GM19239 (cell line): Measurements from ENCODE around the gene TENM3.

Experiments used
- DNase-seq: peaks from one replicate; pipeline ENCODE4 v3.0.0; 2011; ENCODE audit warnings: low spot score; ENCODE audit not compliant: insufficient read length
- FAIRE-seq: peaks from 2 replicates; lab custom pipeline; 2011; peaks lifted over from hg19 to GRCh38; lab: Jason Lieb, UNC

TENM3 gene

DNA sequence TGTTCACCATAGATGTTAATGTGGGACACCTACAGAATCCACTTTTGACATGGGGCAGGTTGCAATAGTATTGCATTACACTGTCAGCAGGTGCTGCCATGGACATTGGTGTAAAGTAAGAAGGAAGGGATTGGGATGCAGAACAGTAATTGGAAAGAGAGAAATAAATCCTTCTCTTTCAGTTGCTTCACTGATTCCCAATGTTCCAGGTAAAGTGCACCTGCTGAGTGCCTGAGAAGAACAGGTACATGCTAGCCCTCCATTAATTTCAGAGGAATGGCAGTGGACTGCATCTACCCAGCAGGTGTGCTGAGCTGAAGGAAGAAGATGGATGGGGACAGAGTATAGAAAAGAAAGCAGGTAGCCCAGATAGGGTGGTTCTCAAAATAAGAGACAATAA is 248.5 kb downstream of the TENM3 start:
- FAIRE-seq (no peak), DNase-seq (no peak)

DNA sequence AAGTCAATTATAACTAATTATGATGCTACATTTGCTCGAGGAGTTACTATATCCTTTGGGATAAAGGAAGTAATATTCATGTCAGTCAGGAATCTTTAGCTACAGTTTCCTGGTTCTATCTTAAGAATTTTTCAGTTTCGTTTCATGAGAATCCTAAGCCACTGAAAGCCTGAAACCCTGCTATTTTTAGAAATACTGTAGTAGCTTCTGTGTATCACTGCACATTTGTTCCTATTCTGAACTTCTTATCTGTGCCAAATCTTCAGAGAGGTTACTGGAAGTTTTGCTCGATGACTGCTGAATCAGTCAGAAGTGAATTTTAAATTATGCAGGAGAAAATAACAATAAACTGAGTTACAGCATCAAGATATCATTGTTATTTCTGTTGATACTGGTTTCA is 249.2 kb downstream of the TENM3 start:
- FAIRE-seq (peak; percentile 37), DNase-seq (no peak)

DNA sequence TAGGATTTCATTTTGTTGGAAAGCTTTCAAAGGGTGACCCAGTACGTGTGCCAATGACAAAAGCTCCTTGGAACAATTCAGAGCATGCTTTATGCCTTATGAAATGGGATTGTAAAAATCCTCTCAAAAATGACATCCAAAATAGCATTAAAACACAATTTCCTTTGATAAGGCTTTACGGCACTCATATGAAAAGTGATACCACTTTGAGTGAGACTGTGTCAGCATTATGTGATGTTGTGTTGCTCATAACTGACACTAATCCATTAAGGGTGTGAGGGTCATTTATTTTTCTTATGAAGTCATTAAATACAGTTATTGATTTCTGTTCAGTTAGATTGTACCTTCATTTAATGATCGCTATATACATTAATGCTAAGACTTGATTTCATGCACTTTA is 250.2 kb downstream of the TENM3 start:
- no peak for FAIRE-seq
- DNase-seq, result no peak

DNA sequence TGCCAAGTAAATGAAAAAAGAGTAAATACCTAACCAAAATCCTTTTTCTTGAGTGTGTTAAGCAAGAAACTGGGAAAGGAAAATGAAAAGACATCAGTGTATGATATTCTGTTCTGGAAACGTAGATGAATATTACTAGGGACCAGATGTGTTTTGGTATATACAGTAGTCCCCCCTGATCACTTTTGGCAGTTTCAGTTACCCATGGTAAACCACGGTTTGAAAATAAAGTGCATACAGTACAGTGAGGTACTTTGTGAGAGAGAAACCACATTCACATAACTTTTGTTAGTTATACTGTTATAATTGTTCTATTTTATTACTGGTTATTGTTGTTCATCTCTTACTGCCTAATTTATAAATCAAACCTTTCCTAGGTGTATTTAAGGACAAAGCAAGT is 250.9 kb downstream of the TENM3 start:
- FAIRE-seq (peak; percentile 68), DNase-seq (no peak)

DNA sequence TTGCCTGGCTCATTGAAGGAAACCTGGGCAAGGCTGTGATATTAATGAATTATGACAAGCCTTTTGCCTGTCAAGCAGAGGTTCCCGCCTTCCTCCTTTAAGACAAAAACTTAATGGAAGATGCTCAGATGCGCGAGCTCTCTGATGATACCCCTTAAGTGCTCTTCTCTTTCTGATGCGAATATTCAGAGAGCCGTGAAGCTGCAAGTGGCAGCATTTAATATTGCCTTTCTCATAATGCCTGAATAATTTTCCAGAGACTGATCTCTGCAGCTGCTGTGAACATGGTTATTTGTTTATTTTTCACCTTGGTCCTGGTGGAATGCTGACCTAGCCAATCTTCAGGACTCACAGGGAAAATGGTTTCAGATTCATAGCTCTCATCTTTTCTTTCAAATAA is 251.8 kb downstream of the TENM3 start:
- DNase-seq (no peak), FAIRE-seq (no peak)

DNA sequence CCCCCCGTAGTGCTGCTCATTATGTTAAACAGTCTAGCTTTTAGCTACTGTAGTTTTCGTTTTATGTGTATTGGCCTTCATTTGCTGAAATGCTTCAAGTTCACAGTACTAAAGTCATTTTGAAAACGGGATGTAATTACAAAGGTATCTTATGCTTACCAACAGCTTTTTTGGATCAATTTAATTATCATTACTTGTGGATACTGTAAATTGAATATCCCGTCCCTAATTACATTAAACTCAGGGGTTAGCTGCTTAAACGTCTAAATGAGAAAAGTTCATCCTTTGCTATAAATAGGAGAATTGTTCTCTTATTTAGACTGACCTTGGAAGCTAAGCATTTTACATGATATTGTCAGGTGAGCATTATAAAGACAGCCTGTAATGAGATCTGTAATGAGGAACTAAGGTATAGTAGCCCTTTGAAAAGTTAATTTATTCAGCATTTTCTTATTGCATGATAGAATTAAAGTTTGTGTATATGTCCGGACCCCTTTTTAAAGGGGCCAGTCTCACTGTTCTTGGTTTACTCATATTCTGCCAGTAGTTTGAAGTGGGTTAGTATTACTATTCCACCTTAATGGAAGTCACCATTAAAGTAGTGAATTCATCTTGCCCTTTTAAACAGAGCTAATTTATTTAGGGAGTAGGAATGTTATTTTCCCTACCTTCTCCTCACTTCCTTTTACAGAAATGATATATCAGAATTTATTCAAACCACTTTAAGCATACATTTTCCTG is 252.6 kb downstream of the TENM3 start:
- no peak for FAIRE-seq
- no peak for DNase-seq

DNA sequence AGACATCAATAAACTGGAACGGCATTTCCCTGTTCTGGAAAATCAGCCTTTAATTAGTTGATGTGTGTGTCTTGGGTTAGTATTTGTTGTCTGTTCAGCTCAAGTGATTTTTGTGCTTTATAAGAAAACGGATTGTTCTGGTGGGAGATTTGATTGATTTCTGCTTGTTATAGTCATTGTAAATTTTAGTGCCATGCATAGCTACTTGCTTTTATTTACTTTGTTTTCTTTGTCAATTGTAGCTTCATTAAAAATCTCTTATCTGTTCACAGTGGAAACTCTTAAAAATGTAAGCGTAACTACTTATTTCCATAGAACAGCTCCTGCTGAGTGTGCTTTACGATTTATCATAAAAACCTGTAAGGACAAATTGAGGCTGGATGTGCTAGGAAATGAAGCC is 253.2 kb downstream of the TENM3 start:
- no peak for DNase-seq
- FAIRE-seq, result no peak

DNA sequence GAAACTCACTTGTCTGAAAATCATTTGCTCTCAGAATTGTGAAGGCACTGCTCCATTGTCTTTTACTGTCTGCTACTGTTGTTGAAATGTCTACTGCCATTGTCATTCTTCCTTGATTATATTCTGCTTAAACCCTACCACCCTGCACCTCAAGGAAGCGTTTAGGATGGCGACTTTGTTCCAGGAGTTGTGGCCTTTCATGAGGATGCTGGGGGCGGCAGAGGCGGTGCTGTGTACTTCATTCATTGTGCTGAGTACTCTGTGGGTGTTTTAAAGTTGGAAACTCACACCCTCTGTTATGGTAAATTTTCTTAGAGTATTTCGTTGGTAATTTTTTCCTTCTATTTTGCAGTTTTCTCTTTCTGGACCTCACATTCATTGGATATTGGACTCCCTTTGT is 258.9 kb downstream of the TENM3 start:
- DNase-seq (no peak), FAIRE-seq (no peak)

DNA sequence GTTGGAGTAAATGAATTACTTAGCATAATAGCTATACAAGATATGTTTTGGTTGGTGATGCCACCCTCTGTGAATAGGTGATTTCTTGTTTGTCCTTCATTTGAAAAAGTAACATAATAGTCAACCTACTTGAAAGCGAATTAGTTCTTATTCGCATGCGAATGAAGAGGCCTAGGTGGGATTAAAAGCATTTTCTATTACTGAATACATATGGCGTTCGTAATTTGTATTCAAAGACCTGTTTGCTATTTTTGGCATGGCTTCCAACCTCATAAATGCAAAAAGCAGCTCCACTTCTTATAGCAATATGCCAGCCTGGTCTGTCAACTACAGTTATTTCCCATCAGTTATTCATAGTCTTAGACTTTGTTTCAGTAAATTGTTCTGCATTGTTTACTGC is 261.3 kb downstream of the TENM3 start:
- no peak for DNase-seq
- FAIRE-seq, result no peak

DNA sequence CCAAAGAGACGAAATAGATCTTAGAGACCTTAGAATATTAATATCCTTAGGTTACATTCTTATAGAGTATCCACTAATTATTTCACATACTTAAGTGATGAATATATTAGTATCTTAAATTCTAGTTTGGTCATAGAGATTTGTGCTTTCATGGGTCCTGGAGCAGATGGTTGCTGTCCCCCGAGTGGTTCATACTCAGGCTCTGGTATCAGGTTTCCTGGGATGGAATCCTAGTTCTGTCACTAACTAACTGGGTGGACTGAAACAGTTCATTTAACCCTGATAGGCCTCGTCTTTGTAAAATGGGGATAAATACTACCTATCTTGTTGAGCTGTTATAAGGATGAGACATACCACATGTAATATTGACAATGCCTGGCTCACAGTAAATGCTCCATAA is 264.6 kb downstream of the TENM3 start:
- FAIRE-seq (no peak), DNase-seq (no peak)

DNA sequence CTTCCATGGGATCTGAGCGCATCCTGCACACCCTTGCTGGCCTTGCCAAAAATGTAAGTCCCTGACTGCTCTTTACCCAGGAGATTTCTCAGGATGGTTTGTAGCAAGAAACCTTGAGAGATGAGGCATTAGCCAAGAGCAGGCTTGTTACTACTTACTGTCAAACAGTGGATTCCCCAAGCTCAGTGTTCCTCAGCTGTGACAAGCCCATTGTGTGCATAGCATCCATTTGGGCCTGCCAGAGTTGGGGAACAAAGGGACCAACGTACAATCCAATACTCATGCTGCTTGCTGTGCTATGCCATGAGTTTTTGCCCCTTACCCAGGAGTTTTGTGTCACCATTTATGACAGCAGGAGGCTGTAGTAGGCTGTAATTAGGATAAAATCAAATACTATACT is 267.6 kb downstream of the TENM3 start:
- DNase-seq (no peak), FAIRE-seq (no peak)

DNA sequence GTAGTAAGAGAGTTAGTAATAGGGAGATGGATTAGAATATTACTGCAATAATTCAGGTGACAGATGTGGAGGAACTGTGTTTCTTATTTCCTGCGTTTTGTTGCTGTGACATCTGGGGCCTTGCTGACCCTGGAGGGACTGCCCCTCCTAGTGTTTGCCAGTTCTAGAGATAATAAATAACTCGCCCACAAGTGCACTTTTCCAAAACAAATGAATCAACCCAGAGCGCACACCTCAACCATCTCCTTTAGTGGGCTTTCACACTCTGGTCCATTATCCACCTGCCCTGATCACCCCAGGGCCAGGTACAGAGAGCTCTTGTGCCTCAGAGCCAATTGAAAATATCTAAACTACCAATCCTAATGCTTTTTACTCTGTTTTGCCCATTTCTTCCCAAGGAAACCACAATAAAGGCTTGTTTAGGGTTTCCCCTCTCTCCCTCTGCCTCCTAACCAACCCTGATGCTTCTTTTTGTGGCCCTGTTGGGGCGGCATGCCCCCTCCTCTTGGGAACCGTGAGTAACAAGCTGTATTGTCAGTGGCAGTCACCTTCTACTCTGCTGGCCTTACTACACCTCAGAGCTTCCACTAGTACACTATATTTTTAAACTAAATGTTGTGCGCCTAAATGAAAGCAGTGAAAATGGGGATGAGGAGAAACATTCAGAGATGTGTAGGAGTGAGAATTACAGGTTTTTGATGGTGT is 270.5 kb downstream of the TENM3 start:
- DNase-seq (no peak), FAIRE-seq (peak; percentile 52)

DNA sequence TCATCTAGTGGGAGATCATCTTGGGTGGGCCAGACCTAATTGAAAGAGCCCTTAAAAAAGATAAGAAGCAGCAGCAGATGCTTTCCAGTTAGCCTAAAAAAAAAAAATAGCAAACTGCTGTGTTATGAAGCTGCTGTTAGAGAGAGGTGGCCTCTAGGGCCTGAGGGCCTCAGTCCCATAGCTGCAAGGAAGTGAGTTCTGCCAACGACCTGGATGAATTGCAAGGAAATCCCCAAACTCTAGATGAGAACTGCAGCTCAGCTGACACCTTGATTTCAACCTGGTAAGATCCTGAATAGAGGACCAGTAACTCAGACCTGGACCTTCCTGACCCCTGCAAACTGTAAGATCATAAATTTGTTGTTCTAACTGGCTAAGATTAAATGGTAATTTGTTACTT is 275.2 kb downstream of the TENM3 start:
- DNase-seq (no peak), FAIRE-seq (no peak)

DNA sequence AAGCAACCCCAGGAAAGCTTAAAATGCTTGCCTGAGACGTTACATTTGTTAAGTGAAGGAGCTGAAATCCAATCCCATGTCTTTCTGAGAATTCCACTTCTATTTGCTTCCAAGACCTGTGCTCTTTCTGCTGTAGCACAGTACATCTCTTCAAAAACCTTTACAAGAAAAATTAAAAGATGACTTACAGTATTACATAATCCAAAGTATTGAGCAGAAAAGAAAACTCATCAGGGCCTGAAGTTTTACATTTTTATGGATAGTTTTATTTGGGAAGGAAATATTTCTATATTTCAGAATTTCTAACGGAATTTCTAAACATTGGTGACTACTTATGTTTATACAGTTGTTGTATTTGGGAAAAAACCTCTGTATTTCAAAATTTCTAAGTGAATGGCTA is 276.3 kb downstream of the TENM3 start:
- DNase-seq, result no peak
- FAIRE-seq, result no peak

DNA sequence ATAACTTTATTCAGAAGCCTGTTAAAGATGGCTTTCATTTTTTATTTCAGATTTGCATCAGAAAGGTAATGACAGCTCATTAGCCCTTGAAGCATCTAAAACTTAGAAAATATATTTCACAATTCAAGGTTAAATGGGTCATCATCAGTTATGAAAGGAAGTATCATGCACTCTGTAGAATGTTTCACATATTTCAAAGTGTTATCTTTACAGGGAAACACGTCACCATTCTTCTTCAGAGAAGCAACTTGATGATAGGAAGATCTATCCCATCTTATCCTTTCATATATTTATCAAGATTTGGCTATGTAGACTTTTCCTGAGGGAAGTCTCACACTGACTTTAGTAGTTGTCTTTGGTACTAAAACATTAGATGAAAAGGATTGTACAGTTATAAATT is 277.8 kb downstream of the TENM3 start:
- DNase-seq, result no peak
- FAIRE-seq, result no peak

DNA sequence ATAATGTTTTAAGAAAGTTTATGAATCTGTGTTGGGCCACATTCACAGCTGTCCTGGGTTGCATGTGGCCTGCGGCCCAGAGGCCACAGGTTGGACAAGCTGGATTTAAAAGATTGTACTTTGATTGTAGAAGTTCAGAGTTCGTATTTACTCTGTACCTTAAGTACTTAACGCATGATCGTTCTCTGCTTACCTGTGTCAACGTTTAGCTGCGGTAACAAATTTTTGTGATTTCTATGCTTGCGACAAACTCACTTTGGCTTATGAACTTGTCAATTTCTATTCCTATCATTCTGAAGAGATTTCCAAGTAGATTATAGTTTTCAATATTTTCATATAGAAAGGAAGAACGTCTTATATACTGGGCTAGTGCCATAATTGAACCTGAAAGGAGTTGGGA is 285.6 kb downstream of the TENM3 start:
- DNase-seq, result no peak
- no peak for FAIRE-seq

DNA sequence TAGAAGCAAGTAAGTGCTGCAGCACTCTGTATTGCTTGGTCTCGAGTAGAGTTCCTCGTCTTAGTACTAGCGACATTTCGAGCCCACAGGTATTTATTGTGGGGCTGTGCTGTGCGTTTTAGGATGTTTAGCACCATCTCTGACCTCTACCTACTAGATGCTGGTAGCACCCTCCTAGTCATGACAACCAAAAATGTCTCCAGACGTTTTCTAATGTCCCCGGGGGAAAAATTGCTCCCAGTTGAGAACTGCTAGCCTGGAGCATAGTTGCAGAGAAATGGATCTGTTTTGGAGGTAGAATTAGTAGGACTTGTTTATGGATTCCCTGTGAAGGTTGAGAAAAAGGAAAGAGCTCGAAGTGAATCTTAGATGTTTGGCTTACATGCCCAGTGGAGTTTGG is 287.2 kb downstream of the TENM3 start:
- FAIRE-seq (no peak), DNase-seq (no peak)

DNA sequence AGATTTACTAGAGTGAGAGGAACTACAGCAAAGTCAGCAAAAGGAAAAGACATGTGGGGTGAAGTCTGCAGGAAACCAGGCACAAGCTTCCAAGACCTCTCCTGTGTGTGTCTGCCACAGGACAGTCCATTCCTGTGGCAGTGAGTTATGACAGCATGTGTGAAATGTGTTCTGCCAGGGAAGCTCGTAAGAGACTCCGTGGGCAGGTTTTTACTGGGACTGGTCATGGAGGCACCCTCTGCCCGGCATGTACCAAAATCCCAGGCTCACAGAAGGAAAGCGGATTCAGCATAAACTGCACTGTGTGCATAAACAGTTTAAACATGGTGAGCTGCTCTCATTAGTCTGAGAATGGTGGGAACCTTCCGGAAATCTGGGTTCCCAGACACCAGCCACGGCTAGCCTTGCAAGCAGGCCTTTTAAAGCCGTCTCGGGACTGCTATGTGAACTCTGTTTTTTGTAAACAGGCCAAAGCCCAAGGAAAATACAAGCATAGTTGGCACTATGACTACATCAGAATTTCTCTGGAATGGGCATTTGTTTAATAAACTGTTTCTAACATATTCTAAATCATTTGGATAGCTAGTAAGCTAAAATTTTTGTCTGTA is 288.5 kb downstream of the TENM3 start:
- DNase-seq (no peak), FAIRE-seq (no peak)

DNA sequence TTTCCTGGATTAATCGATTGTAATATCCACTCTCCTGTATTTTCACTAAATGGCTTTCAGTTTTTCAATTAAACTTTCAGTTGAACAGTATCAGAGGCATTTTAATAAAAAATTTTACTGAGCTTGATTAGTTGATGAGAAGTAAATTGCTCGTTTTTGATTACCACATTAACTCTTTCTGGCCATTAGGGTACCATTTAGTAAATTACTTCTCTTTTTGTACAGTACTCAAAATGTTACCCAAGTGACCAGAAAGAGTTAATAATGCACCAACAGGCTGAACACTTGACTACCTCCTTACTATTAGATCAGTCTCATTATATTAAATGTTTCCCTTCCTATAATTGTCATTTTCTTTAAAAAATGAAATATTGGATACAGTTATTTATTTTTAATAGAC is 289.2 kb downstream of the TENM3 start:
- DNase-seq (no peak), FAIRE-seq (no peak)

DNA sequence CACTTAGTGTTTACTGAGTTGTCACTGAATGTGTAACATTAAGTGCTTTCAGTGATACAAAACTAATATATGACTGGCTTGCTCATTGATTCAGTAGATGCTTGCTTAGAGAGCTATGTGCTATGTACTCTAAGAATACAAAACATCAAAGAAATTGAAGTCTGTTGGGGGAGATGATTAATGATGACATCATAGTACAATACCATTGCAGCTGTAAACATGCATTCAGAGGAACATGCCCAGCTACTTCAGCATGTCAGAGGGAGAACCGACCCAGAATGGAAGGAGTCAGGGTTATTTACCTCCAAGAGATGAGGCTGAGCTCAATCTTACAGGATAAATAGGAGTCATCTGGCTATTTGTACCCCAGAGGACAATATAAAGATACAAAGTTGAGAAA is 290.8 kb downstream of the TENM3 start:
- FAIRE-seq, result no peak
- DNase-seq, result no peak

DNA sequence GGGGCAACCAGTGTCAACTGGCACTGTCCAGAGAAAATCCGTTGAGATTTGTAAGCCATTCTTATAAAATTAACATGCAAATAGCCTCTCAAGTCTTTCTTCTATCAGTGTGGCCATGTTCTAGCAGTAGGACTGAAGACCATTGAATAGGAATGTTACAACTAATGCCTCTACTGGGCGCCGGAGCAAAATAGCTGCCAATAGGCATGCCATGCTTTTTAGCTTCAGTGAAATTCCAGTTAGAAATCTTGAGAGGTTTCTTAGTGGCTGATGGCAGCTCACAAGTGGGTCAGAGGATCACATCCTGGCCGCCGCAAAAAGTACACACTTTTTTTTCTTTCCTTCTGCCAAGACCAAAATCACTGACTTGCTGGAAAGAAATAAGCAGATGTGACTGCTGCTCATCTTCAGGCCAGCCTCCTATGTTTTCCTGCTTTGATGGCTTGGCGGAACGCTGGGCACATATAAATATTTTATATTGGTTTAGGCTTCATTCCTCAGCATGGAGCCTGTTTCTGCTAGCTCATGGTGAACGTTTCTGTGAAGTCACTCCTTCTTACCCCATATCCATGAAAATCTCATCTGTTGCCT is 293.1 kb downstream of the TENM3 start:
- no peak for DNase-seq
- FAIRE-seq, result no peak
